Tibial artery (tissue), 4 donors: ENCODE results near the gene MAL.

ENCODE experiments used
- DNase-seq, 2 donors: peaks; one replicate each; pipeline ENCODE4 v3.0.0-alpha.2; 2019
- H3K27ac ChIP-seq, 2 donors: fragments of 200-600 bp; sonication (generic) in 1 of 2; 1 replicate in 1 of 2; 2 replicates in 1 of 2; pipeline ENCODE4 v1.5.1; 2018 to 2019; ENCODE audit warnings: mild to moderate bottlenecking in 1 of 2
- H3K27me3 ChIP-seq, 2 donors: fragments of 200-600 bp; sonication (generic) in 1 of 2; one replicate each; pipeline versions ENCODE4 v1.5.1 to v1.6.0; 2016 to 2019
- H3K36me3 ChIP-seq, 3 donors: fragments of 200-600 bp; sonication (generic) in 2 of 3; one replicate each; pipeline ENCODE4 v1.5.1; 2016 to 2019; ENCODE audit warnings: mild to moderate bottlenecking in 2 of 3
- H3K4me1 ChIP-seq, 4 donors: fragments of 200-600 bp; sonication (generic) in 2 of 4; 1 replicate in 3 of 4; 2 replicates in 1 of 4; pipeline ENCODE4 v1.5.1; 2016 to 2019
- H3K4me3 ChIP-seq, 2 donors: fragments of 200-600 bp; sonication (generic) in 1 of 2; 1 replicate in 1 of 2; 2 replicates in 1 of 2; pipeline ENCODE4 v1.5.1; 2018 to 2019; ENCODE audit warnings: mild to moderate bottlenecking in 2 of 2
- H3K9me3 ChIP-seq, 3 donors: fragments of 200-600 bp; sonication (generic) in 1 of 3; one replicate each; pipeline ENCODE4 v1.5.1; 2016 to 2019
- intact Hi-C: fragments of 100-400 bp; cut with DNase I; formaldehyde crosslinking; loops from one replicate; pipeline ENCODE4 v1.15.0; 2023; ENCODE audit warnings: low total_unique reads
- TF ChIP-seq, protein P1 (sequence below), 2 experiments: fragments of 200-600 bp in 1 of 2; fragments of 450-650 bp in 1 of 2; IDR thresholded peaks; one replicate each; pipeline ENCODE4 v1.5.1; 2017 to 2019; ENCODE audit warnings: antibody characterized with exemption in 2 of 2, mild to moderate bottlenecking in 1 of 2, moderate library complexity in 1 of 2

Gene MAL

GRCh38 chr2:95022309-95023221 is 2.9 kb upstream of the MAL start:
- Histone ChIP-seq H3K4me1 (peaks cover 0 to 26% (median 17%) of the 10 kb centered on the region in 4 donors), H3K9me3 (no peaks in the 10 kb centered on the region), H3K27me3 (peaks cover 0 to 77% of the 10 kb centered on the region in 2 donors), H3K27ac (no peak overlapping the region), H3K36me3 (no peaks in the 10 kb centered on the region), H3K4me3 (no peak overlapping the region)
- intact Hi-C loops: no loop called here
- TF ChIP-seq, protein P1, sequence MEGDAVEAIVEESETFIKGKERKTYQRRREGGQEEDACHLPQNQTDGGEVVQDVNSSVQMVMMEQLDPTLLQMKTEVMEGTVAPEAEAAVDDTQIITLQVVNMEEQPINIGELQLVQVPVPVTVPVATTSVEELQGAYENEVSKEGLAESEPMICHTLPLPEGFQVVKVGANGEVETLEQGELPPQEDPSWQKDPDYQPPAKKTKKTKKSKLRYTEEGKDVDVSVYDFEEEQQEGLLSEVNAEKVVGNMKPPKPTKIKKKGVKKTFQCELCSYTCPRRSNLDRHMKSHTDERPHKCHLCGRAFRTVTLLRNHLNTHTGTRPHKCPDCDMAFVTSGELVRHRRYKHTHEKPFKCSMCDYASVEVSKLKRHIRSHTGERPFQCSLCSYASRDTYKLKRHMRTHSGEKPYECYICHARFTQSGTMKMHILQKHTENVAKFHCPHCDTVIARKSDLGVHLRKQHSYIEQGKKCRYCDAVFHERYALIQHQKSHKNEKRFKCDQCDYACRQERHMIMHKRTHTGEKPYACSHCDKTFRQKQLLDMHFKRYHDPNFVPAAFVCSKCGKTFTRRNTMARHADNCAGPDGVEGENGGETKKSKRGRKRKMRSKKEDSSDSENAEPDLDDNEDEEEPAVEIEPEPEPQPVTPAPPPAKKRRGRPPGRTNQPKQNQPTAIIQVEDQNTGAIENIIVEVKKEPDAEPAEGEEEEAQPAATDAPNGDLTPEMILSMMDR (IDR thresholded peaks at IDR 0.05): peak; percentile 52 to 70
- peak in 1 of 2 donors; percentile 27 for DNase-seq

DNA sequence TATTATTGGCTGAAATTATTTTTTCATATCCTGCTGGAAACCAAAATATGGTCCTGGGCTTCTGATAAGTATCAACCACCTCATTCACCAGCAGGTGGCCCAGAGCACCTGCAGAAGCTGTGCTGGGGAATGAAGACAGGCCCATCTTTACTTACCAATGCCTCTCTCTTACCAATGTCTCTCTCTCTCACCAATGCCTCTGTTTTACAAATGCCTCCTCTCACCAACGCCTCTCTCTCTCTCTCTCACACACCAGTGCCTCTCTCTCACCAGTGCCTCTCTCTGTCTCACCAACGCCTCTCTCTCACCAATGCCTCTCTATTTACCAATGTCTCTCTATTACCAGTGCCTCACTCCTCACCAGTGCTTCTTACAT is 2.3 kb upstream of the MAL start:
- Histone ChIP-seq H3K4me1 (peaks cover 0 to 26% (median 17%) of the 10 kb centered on the region in 4 donors), H3K4me3 (no peak overlapping the region), H3K27me3 (peaks cover 0 to 80% of the 10 kb centered on the region in 2 donors), H3K36me3 (no peaks in the 10 kb centered on the region), H3K9me3 (no peaks in the 10 kb centered on the region), H3K27ac (no peak overlapping the region)
- intact Hi-C loops: no loop called here
- no peak for DNase-seq
- TF ChIP-seq, protein P1 (IDR thresholded peaks at IDR 0.05): no peak

DNA sequence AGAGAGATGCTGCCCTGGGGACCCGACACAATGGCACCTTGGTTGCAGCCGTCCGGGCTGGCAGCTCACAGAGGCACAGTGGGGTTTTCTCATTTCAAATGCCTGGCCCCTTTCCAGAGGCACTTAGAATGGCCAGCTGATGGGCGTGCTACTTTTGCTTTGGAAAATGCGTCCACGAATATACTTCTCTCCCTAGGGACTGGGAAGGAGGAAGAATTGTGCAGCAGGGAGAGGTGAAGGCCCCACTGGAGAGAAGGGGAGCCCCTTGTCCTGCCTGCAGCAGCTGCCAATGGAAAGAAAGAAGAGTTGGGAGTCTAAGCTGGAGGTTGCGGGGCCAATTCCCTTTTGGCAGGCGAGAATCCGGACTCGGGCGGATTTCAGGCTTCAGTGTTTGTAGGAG is 1.1 kb upstream of the MAL start:
- Histone ChIP-seq H3K27ac (no peak overlapping the region), H3K4me1 (peaks cover 0 to 25% (median 17%) of the 10 kb centered on the region in 4 donors), H3K27me3 (peaks cover 0 to 87% of the 10 kb centered on the region in 2 donors), H3K9me3 (no peaks in the 10 kb centered on the region), H3K4me3 (no peak overlapping the region), H3K36me3 (no peaks in the 10 kb centered on the region)
- intact Hi-C loops: no loop called here
- TF ChIP-seq, protein P1 (IDR thresholded peaks at IDR 0.05): no peak
- DNase-seq: no peak

GRCh38 chr2:95024960-95025405 is 525 bp upstream of the MAL start:
- peaks cover 0 to 92% of the 10 kb centered on the region in 2 donors for H3K27me3 ChIP-seq

GRCh38 chr2:95026471-95027368 is 1.2 kb downstream of the MAL start:
- DNase-seq: no peak
- TF ChIP-seq, protein P1 (IDR thresholded peaks at IDR 0.05): no peak
- H3K36me3 ChIP-seq: no peaks in the 10 kb centered on the region
- H3K9me3 ChIP-seq: no peaks in the 10 kb centered on the region
- no peak overlapping the region for H3K4me3 ChIP-seq
- intact Hi-C loops: no loop called here
- peaks cover 0 to 95% of the 10 kb centered on the region in 2 donors for H3K27me3 ChIP-seq
- H3K27ac ChIP-seq: no peak overlapping the region
- peaks cover 0 to 23% (median 17%) of the 10 kb centered on the region in 4 donors for H3K4me1 ChIP-seq

More at GRCh38 chr2:95024960-95025405, 525 bp upstream of the MAL start:
- no peak overlapping the region for H3K4me3 ChIP-seq
- H3K9me3 ChIP-seq: no peaks in the 10 kb centered on the region
- DNase-seq: no peak
- no peak overlapping the region for H3K27ac ChIP-seq
- peaks cover 0 to 23% (median 17%) of the 10 kb centered on the region in 4 donors for H3K4me1 ChIP-seq
- H3K36me3 ChIP-seq: no peaks in the 10 kb centered on the region
- TF ChIP-seq, protein P1 (IDR thresholded peaks at IDR 0.05): no peak
- intact Hi-C loops: no loop called here
